Measurements from ENCODE around the gene FBXL19. TPM values are rescaled to one million over a fixed set of nuclear protein-coding genes. Genes with fewer than 3 reads are reported as not detected.

FBXL19 gene
- total and polyA plus RNA-seq, 2 of the 13 experiments (the other 11 are each of a cell fraction or from before 2014, with no cell fraction given) = 6.0 to 13.7 TPM

- TF ChIP-seq LBX2 (CRISPR knock-in tag; IDR thresholded peaks at IDR 0.05; ENCODE audit: borderline replicate concordance) (peak; percentile 16; the same call in 1 of the 2 replicates), HDAC2 (CRISPR knock-in tag; IDR thresholded peaks at IDR 0.05) (no peak; the same call in 1 of the 2 replicates), ZNF138 (CRISPR knock-in tag; IDR thresholded peaks at IDR 0.05; ENCODE audit: low read depth) (no peak), RFXANK (CRISPR knock-in tag; IDR thresholded peaks at IDR 0.05) (0 out of 2 replicates have a peak, but pooled peaks have one; percentile 26), TRIM22 (IDR thresholded peaks at IDR 0.05) (no peak), ZBTB38 (CRISPR knock-in tag; IDR thresholded peaks at IDR 0.05) (peak; percentile 35), HIVEP1 (CRISPR knock-in tag; IDR thresholded peaks at IDR 0.05) (peak; percentile 21), ZNF691 (CRISPR knock-in tag; IDR thresholded peaks at IDR 0.05; ENCODE audit: borderline replicate concordance, low read depth) (no peak; the same call in 1 of the 2 replicates), ZKSCAN8 (CRISPR knock-in tag; IDR thresholded peaks at IDR 0.05; ENCODE audit: borderline replicate concordance) (no peak), ISX (CRISPR knock-in tag; conservative IDR thresholded peaks at IDR 0.05) (0 out of 2 replicates have a peak, but pooled peaks have one; percentile 44), ZNF879 (CRISPR knock-in tag; IDR thresholded peaks at IDR 0.05) (peak; percentile 20; the same call in 1 of the 2 replicates), ZNF318 (CRISPR knock-in tag; IDR thresholded peaks at IDR 0.05) (0 out of 2 replicates have a peak, but pooled peaks have one; percentile 30)
Measured at GRCh38 chr16:30985401-30986128, 62.2 kb downstream of the FBXL19 start (continued).

All from HepG2 (cell line).